ENCODE results near the gene AK1. TPM values are rescaled to one million over a fixed set of nuclear protein-coding genes. Genes with fewer than 3 reads are reported as not detected.

Gene AK1
- polyA plus RNA-seq, 1 of the 3 experiments (the other 2 are of a cell fraction): 125 TPM

DNA sequence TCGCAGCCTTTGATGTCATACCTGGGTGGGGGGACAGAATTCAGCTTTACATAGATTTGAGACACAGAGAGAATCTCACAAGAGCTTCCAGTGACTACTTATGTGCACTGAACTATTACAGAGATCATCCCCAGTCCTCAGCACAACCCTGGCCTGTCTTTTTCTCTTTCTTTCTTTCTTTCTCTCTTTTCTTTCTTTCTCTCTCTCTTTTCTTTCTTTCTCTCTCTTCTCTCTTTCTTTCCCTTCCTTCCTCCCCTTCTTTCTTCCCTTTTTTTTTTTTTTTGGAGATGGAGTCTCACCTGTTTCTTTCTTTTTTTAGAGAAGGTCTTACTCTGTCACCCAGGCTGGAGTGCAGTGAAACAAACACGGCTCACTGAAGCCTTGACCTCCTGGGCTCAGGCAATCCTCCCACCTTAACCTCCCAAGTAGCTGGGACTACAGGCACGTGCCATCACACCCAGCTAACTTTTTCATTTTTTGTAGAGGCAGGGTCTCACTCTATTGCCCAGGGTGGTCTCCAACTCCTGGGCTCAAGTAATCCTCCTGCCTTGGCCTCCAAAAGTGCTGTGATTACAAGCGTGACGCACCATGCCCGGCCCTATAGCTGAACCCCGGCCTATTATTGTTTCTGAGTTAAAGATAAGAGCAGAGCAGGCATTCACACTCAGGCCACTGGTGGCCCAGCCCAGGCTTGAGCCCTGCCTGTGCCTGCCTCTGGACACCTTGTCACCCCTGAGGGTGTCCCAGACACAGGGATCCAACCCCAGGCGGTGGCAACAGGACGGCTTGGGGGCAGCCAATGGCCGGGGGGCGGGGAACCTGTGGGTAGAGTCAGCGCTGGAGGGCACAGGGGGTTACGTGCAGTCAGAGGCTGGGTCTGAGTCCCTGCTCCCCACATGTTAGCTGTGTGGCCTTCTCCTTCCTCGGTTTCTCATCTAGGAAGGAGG is 48.8 kb upstream of the AK1 start:
- WGBS (ENCODE audit: low lambda C conversion rate): 95% methylated on average over 9 of the region's 14 CpGs
- no peaks in the 10 kb centered on the region for H3K9me2 ChIP-seq
- no peak overlapping the region for H3K4me3 ChIP-seq (ENCODE audit: low read depth in 2 of 2, low read length in 1 of 2)
- peaks cover 16 to 21% of the 10 kb centered on the region in 2 experiments; a peak in 2 of 4 replicates for H3K4me1 ChIP-seq (ENCODE audit: control insufficient read depth in 1 of 2, insufficient read depth in 2 of 2, low read depth in 1 of 2, low read length in 1 of 2)
- TF ChIP-seq, protein P1, sequence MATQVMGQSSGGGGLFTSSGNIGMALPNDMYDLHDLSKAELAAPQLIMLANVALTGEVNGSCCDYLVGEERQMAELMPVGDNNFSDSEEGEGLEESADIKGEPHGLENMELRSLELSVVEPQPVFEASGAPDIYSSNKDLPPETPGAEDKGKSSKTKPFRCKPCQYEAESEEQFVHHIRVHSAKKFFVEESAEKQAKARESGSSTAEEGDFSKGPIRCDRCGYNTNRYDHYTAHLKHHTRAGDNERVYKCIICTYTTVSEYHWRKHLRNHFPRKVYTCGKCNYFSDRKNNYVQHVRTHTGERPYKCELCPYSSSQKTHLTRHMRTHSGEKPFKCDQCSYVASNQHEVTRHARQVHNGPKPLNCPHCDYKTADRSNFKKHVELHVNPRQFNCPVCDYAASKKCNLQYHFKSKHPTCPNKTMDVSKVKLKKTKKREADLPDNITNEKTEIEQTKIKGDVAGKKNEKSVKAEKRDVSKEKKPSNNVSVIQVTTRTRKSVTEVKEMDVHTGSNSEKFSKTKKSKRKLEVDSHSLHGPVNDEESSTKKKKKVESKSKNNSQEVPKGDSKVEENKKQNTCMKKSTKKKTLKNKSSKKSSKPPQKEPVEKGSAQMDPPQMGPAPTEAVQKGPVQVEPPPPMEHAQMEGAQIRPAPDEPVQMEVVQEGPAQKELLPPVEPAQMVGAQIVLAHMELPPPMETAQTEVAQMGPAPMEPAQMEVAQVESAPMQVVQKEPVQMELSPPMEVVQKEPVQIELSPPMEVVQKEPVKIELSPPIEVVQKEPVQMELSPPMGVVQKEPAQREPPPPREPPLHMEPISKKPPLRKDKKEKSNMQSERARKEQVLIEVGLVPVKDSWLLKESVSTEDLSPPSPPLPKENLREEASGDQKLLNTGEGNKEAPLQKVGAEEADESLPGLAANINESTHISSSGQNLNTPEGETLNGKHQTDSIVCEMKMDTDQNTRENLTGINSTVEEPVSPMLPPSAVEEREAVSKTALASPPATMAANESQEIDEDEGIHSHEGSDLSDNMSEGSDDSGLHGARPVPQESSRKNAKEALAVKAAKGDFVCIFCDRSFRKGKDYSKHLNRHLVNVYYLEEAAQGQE (IDR thresholded peaks at IDR 0.05; ENCODE audit: low read depth, low read length): no peak
- DNase-seq: no peak
- no peak overlapping the region for H3K9ac ChIP-seq
- ChIA-PET CTCF (interaction anchor here (0.6 to 1.8 kb wide), 4 partner anchors 56 to 192 kb away, joined by 3 to 6 read pairs (median 4); partner anchors contain the start of gene TOR2A), POLR2A (interaction anchor here (0.6 kb wide), 1 partner anchor 118 kb away, joined by 4 read pairs; no protein-coding TSS in a partner anchor)
- H2AFZ ChIP-seq (ENCODE audit: low read depth): no peak overlapping the region
- no peak overlapping the region for H3K4me2 ChIP-seq
- H3K27me3 ChIP-seq (ENCODE audit: insufficient read depth): no peaks in the 10 kb centered on the region
- H3K27ac ChIP-seq (ENCODE audit: low read depth in 2 of 2, low read length in 1 of 2): no peak overlapping the region
- H3K36me3 ChIP-seq (replicated peaks in 1 of 2; ENCODE audit: control insufficient read depth in 1 of 2, insufficient read depth in 2 of 2, low read length in 1 of 2): no peaks in the 10 kb centered on the region
- H3F3A ChIP-seq (replicated peaks; ENCODE audit: insufficient read depth): peaks cover 45% of the 10 kb centered on the region
- no peaks in the 10 kb centered on the region for H3K9me3 ChIP-seq
- H3K79me2 ChIP-seq (ENCODE audit: insufficient read depth): no peaks in the 10 kb centered on the region
- no peaks in the 10 kb centered on the region for H4K20me1 ChIP-seq (ENCODE audit: insufficient read depth)

DNA sequence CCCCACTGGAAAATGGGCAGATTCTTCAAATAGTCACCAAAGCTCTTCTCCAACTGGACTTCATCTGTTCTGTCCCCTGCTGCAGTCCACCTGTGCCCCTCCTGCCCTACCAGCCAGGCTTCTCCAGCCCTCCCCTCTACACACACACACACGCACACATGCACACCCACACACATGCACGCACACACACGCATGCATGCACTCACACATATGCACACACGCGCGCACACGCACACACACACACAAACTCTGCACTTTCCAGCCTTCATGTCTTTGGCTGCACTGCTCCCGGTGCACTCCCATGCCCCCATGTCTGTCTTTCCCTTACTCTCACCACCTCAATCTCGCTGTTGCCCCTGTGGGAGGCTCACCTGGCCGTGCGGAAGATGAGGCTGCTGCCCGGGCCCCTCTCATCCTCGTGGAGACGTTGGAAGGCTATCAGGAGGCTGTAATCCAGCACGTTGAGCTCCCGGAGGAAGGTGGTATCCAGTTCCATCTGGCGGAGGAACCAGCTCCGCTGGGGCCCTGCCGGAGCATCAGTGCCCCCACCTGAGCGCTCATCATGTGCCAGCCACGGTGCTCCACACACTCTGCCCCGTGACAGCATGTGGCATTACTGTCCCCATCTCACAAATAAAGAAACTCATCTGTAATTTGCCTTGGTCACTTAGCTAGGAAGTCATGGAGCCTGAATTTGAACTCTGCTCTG is 47.4 kb upstream of the AK1 start:
- 92% methylated on average over 19 of the region's 22 CpGs for WGBS (ENCODE audit: low lambda C conversion rate)
- Histone ChIP-seq H4K20me1 (ENCODE audit: insufficient read depth) (no peaks in the 10 kb centered on the region), H3K4me3 (ENCODE audit: low read depth in 2 of 2, low read length in 1 of 2) (no peak overlapping the region), H3F3A (replicated peaks; ENCODE audit: insufficient read depth) (peaks cover 40% of the 10 kb centered on the region), H3K27ac (ENCODE audit: low read depth in 2 of 2, low read length in 1 of 2) (peak overlapping the region in 1 of 2 experiments; percentile 95; a peak in 2 of 4 replicates), H3K4me2 (no peak overlapping the region), H3K79me2 (ENCODE audit: insufficient read depth) (no peaks in the 10 kb centered on the region), H3K9me2 (no peaks in the 10 kb centered on the region), H3K9me3 (no peaks in the 10 kb centered on the region), H3K9ac (no peak overlapping the region), H3K36me3 (replicated peaks in 1 of 2; ENCODE audit: control insufficient read depth in 1 of 2, insufficient read depth in 2 of 2, low read length in 1 of 2) (no peaks in the 10 kb centered on the region), H3K4me1 (ENCODE audit: control insufficient read depth in 1 of 2, insufficient read depth in 2 of 2, low read depth in 1 of 2, low read length in 1 of 2) (peaks cover 13 to 15% of the 10 kb centered on the region in 2 experiments; a peak in 1 of 4 replicates), H3K27me3 (ENCODE audit: insufficient read depth) (no peaks in the 10 kb centered on the region), H2AFZ (ENCODE audit: low read depth) (no peak overlapping the region)
- ChIA-PET CTCF (interaction anchor here (1.0 to 2.0 kb wide), 5 partner anchors 10 to 190 kb away, joined by 3 to 8 read pairs (median 4); partner anchors contain the start of gene TOR2A), POLR2A (interaction anchor here (0.6 kb wide), 1 partner anchor 377 kb away, joined by 3 read pairs; no protein-coding TSS in a partner anchor)
- no peak for DNase-seq
- no peak for TF ChIP-seq FOXJ3 (CRISPR knock-in tag; IDR thresholded peaks at IDR 0.05)
- no peak for TF ChIP-seq NRF1 (IDR thresholded peaks at IDR 0.05; ENCODE audit: low read depth, low read length)
